ENCODE data around the gene LGR6.

LGR6 gene

GRCh38 chr1:202199040-202199889 lies 5.7 kb downstream of the LGR6 start:
- no peak for DNase-seq (ENCODE audit: low read depth)
- no peak overlapping the region for H3K4me3 ChIP-seq (ENCODE audit: low read length)
- TF ChIP-seq, protein P1, sequence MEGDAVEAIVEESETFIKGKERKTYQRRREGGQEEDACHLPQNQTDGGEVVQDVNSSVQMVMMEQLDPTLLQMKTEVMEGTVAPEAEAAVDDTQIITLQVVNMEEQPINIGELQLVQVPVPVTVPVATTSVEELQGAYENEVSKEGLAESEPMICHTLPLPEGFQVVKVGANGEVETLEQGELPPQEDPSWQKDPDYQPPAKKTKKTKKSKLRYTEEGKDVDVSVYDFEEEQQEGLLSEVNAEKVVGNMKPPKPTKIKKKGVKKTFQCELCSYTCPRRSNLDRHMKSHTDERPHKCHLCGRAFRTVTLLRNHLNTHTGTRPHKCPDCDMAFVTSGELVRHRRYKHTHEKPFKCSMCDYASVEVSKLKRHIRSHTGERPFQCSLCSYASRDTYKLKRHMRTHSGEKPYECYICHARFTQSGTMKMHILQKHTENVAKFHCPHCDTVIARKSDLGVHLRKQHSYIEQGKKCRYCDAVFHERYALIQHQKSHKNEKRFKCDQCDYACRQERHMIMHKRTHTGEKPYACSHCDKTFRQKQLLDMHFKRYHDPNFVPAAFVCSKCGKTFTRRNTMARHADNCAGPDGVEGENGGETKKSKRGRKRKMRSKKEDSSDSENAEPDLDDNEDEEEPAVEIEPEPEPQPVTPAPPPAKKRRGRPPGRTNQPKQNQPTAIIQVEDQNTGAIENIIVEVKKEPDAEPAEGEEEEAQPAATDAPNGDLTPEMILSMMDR (conservative IDR thresholded peaks at IDR 0.05; ENCODE audit: low read length), result no peak

- H3K4me3 ChIP-seq (ENCODE audit: low read length), result no peak overlapping the region
- no peak for DNase-seq (ENCODE audit: low read depth)
- TF ChIP-seq, protein P1 (conservative IDR thresholded peaks at IDR 0.05; ENCODE audit: low read length), result no peak
Observed at GRCh38 chr1:202200112-202200548, 6.5 kb downstream of the LGR6 start.

DNA sequence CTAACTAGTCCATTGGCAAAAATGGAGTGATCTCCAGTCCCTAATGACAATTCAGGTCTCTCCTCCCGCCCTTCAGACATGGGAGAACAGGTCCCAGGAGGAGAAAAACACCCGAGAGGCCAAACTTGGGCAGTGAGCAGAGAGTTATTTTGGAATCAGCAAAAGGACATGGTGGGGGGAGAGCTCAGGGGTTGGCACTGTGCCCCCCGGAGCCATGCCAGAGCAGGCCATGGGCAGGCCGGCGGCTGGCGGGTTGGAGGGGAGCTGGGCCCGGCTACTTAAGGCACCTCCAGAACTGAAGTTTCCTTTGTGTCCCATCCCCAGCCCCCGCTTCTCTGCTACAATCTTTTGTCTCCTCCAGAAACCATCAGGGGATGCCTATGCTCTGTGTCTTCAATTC lies 7.1 kb downstream of the LGR6 start:
- H3K4me3 ChIP-seq (ENCODE audit: low read length), result no peak overlapping the region
- no peak for DNase-seq (ENCODE audit: low read depth)

GRCh38 chr1:202201266-202201665 lies 7.7 kb downstream of the LGR6 start:
- no peak for DNase-seq (ENCODE audit: low read depth)
- TF ChIP-seq, protein P1 (conservative IDR thresholded peaks at IDR 0.05; ENCODE audit: low read length), result no peak
- no peak overlapping the region for H3K4me3 ChIP-seq (ENCODE audit: low read length)

More for the DNA sequence above, 7.1 kb downstream of the LGR6 start:
- TF ChIP-seq, protein P1 (conservative IDR thresholded peaks at IDR 0.05; ENCODE audit: low read length), result no peak

GRCh38 chr1:202201971-202202370 lies 8.4 kb downstream of the LGR6 start:
- DNase-seq (ENCODE audit: low read depth), result no peak
- TF ChIP-seq, protein P1 (conservative IDR thresholded peaks at IDR 0.05; ENCODE audit: low read length), result no peak
- no peak overlapping the region for H3K4me3 ChIP-seq (ENCODE audit: low read length)

GRCh38 chr1:202202500-202203168 lies 9.0 kb downstream of the LGR6 start:
- TF ChIP-seq, protein P1 (conservative IDR thresholded peaks at IDR 0.05; ENCODE audit: low read length), result no peak
- DNase-seq (ENCODE audit: low read depth), result no peak
- H3K4me3 ChIP-seq (ENCODE audit: low read length), result no peak overlapping the region

All from AG10803 (cell line).